ENCODE results near the gene HOXB3.

- TF ChIP-seq POLR2A (IDR thresholded peaks at IDR 0.05) (no peak), CTCF (IDR thresholded peaks at IDR 0.05) (no peak)
These were observed 63.2 kb downstream of the HOXB3 start for GRCh38 chr17:48526608-48527546.
